IMR-90 (cell line): Measurements from ENCODE around the gene SLC35E4. TPM values are rescaled to one million over a fixed set of nuclear protein-coding genes. Genes with fewer than 3 reads are reported as not detected.

Source experiments
- ATAC-seq: fragments of 200-7000 bp; cut with Tn5 transposase; 2 replicates; pipeline ENCODE4 v1.9.1; 2020; ENCODE audit warnings: low read depth, mild to moderate bottlenecking, moderate library complexity
- BruUV-seq: library from RNA; stranded (reverse); fragments of 400-500 nt; replicated peaks from 2 replicates; lab custom pipeline; 2021; lab: Mats Ljungman, UMichigan
- CTCF ChIA-PET: fragments of 300-600 bp; formaldehyde crosslinking; extraction: SDS; loops from one replicate; lab custom pipeline; 2021; ENCODE audit warnings: antibody characterized with exemption; lab: Yijun Ruan, JAX
- POLR2A ChIA-PET: fragments of 300-600 bp; sonication (Branson Sonifier 250); formaldehyde crosslinking; loops from one replicate; lab custom pipeline; 2022; ENCODE audit warnings: antibody characterized with exemption; ENCODE audit not compliant: unreplicated experiment; lab: Charles Lee
- DNase-seq: peaks from one replicate; pipeline ENCODE4 v3.0.0; 2013
- H2AFZ ChIP-seq: replicated peaks from 2 replicates; pipeline ENCODE3; 2013; ENCODE audit warnings: low read length, mild to moderate bottlenecking; ENCODE audit not compliant: poor library complexity
- H2AK5ac ChIP-seq: 2 replicates; pipeline ENCODE4 v1.6.1; 2013; ENCODE audit warnings: low read depth, low read length, inconsistent platforms
- H2AK9ac ChIP-seq: replicated peaks from 2 replicates; pipeline ENCODE3; 2013; ENCODE audit warnings: mild to moderate bottlenecking, low read depth, low read length, moderate library complexity; ENCODE audit not compliant: poor library complexity
- H2BK120ac ChIP-seq: 2 replicates; pipeline ENCODE4 v1.6.1; 2013; ENCODE audit warnings: low read depth, low read length, inconsistent platforms
- H2BK15ac ChIP-seq: 3 replicates; pipeline ENCODE4 v1.6.1; 2013; ENCODE audit warnings: low read depth, low read length, inconsistent platforms
- H2BK20ac ChIP-seq: 2 replicates; pipeline ENCODE4 v1.6.1; 2013; ENCODE audit warnings: low read depth, mild to moderate bottlenecking, inconsistent platforms, low read length, moderate library complexity
- H2BK5ac ChIP-seq: 2 replicates; pipeline ENCODE4 v1.6.1; 2013; ENCODE audit warnings: mild to moderate bottlenecking, low read depth, low read length, inconsistent platforms; ENCODE audit not compliant: poor library complexity, severe bottlenecking
- H3K14ac ChIP-seq: replicated peaks from 2 replicates; pipeline ENCODE4 v1.6.1; 2013; ENCODE audit warnings: low read depth, low read length, inconsistent platforms
- H3K18ac ChIP-seq: 2 replicates; pipeline ENCODE4 v1.6.1; 2013; ENCODE audit warnings: low read depth, low read length, control low read depth
- H3K23ac ChIP-seq: 2 replicates; pipeline ENCODE4 v1.6.1; 2013; ENCODE audit warnings: low read depth, low read length, inconsistent platforms
- H3K27ac ChIP-seq: 2 replicates; pipeline ENCODE4 v1.5.1; 2013; ENCODE audit warnings: mild to moderate bottlenecking, control low read depth, low read length; ENCODE audit not compliant: insufficient read depth
- H3K27me3 ChIP-seq: 2 replicates; pipeline ENCODE4 v1.6.1; 2013; ENCODE audit warnings: low read length; ENCODE audit not compliant: control insufficient read depth, insufficient read depth
- H3K36me3 ChIP-seq: 2 replicates; pipeline ENCODE4 v1.6.1; 2013; ENCODE audit warnings: low read length, mixed read lengths; ENCODE audit not compliant: control insufficient read depth, insufficient read depth
- H3K4ac ChIP-seq: 2 replicates; pipeline ENCODE4 v1.6.1; 2013; ENCODE audit warnings: low read depth, low read length, inconsistent platforms
- H3K4me1 ChIP-seq: 2 replicates; pipeline ENCODE4 v1.6.1; 2013; ENCODE audit warnings: low read length, mixed read lengths; ENCODE audit not compliant: control insufficient read depth, insufficient read depth
- H3K4me2 ChIP-seq: 2 replicates; pipeline ENCODE4 v1.6.1; 2013; ENCODE audit warnings: low read depth, mild to moderate bottlenecking, control low read depth, low read length, moderate library complexity
- H3K4me3 ChIP-seq: 2 replicates; pipeline ENCODE4 v1.5.1; 2013; ENCODE audit warnings: low read depth, mild to moderate bottlenecking, control low read depth, low read length, moderate library complexity; ENCODE audit not compliant: insufficient read depth
- H3K56ac ChIP-seq: 2 replicates; pipeline ENCODE4 v1.6.1; 2013; ENCODE audit warnings: low read length, inconsistent platforms; ENCODE audit not compliant: insufficient read depth; ENCODE audit errors: extremely low read depth
- H3K79me1 ChIP-seq, 2 experiments: 2 replicates each; pipeline ENCODE4 v1.6.1; 2013; ENCODE audit warnings: low read length in 2 of 2, inconsistent platforms in 1 of 2, low read depth in 1 of 2
- H3K9ac ChIP-seq: 2 replicates; pipeline ENCODE4 v1.6.1; 2013; ENCODE audit warnings: low read depth, low read length, control low read depth
- H3K9me1 ChIP-seq: 2 replicates; pipeline ENCODE4 v1.6.1; 2013; ENCODE audit warnings: low read length, inconsistent platforms; ENCODE audit not compliant: insufficient read depth
- H3K9me3 ChIP-seq: 2 replicates; pipeline ENCODE4 v1.6.1; 2013; ENCODE audit warnings: low read length; ENCODE audit not compliant: control insufficient read depth, insufficient read depth
- H4K20me1 ChIP-seq: 2 replicates; pipeline ENCODE4 v1.6.1; 2013; ENCODE audit warnings: low read length, inconsistent platforms; ENCODE audit not compliant: insufficient read depth
- H4K5ac ChIP-seq: 2 replicates; pipeline ENCODE4 v1.6.1; 2013; ENCODE audit warnings: mild to moderate bottlenecking, low read depth, low read length, control low read depth
- H4K8ac ChIP-seq, 2 experiments: 2 replicates each; pipeline ENCODE4 v1.6.1; 2013; ENCODE audit warnings: low read depth in 2 of 2, low read length in 2 of 2, control low read depth in 1 of 2, inconsistent platforms in 1 of 2
- H4K91ac ChIP-seq: 2 replicates; pipeline ENCODE4 v1.6.1; 2013; ENCODE audit warnings: low read depth, low read length, inconsistent platforms; ENCODE audit not compliant: insufficient read depth
- BHLHE40 ChIP-seq: fragments of 150-350 bp; IDR thresholded peaks from 2 replicates; pipeline ENCODE4 v1.6.1; 2016; ENCODE audit warnings: mild to moderate bottlenecking, low read depth, low read length
- CEBPB ChIP-seq: IDR thresholded peaks from 2 replicates; pipeline ENCODE4 v1.6.1; 2012; ENCODE audit warnings: low read depth, low read length, improper control_type of control experiment
- CHD1 ChIP-seq: IDR thresholded peaks from 2 replicates; pipeline ENCODE4 v1.6.1; 2012; ENCODE audit warnings: low read depth, low read length, improper control_type of control experiment
- FOS ChIP-seq: fragments of 150-350 bp; IDR thresholded peaks from 2 replicates; pipeline ENCODE4 v1.6.1; 2016; ENCODE audit warnings: low read depth, low read length
- MAFK ChIP-seq: IDR thresholded peaks from 2 replicates; pipeline ENCODE4 v1.6.1; 2012; ENCODE audit warnings: low read depth, low read length, improper control_type of control experiment
- MAZ ChIP-seq: IDR thresholded peaks from 2 replicates; pipeline ENCODE4 v1.6.1; 2012; ENCODE audit warnings: low read depth, mild to moderate bottlenecking, low read length, improper control_type of control experiment, moderate library complexity, borderline replicate concordance
- MXI1 ChIP-seq: IDR thresholded peaks from 2 replicates; pipeline ENCODE4 v1.6.1; 2012; ENCODE audit warnings: low read depth, mild to moderate bottlenecking, low read length, moderate library complexity, borderline replicate concordance
- NFE2L2 ChIP-seq: fragments of 150-350 bp; IDR thresholded peaks from 2 replicates; pipeline ENCODE4 v1.6.1; 2016; ENCODE audit warnings: low read depth, mild to moderate bottlenecking, low read length
- POLR2A ChIP-seq: IDR thresholded peaks from 2 replicates; pipeline ENCODE4 v1.6.1; 2012; ENCODE audit warnings: mild to moderate bottlenecking, low read depth, low read length
- RAD21 ChIP-seq: IDR thresholded peaks from 2 replicates; pipeline ENCODE4 v1.6.1; 2012; ENCODE audit warnings: low read length, improper control_type of control experiment
- RCOR1 ChIP-seq: IDR thresholded peaks from 2 replicates; pipeline ENCODE4 v1.6.1; 2012; ENCODE audit warnings: mild to moderate bottlenecking, low read length, improper control_type of control experiment; ENCODE audit not compliant: insufficient replicate concordance
- RFX5 ChIP-seq: IDR thresholded peaks from 2 replicates; pipeline ENCODE4 v1.8.0; 2012; ENCODE audit warnings: low read depth, mild to moderate bottlenecking, low read length, moderate library complexity
- SMC3 ChIP-seq: fragments of 150-350 bp; IDR thresholded peaks from 2 replicates; pipeline ENCODE4 v1.6.1; 2016; ENCODE audit warnings: low read depth, mild to moderate bottlenecking, antibody characterized with exemption, low read length, moderate library complexity
- WGBS, 2 experiments: methylation state at CpG; one replicate each; pipeline versions ENCODE4 v1.1.5 to v1.1.7; 2013; ENCODE audit warnings: missing lambda C conversion rate in 2 of 2; ENCODE audit not compliant: insufficient read length in 1 of 2; ENCODE audit errors: extremely low coverage in 2 of 2; 5-methylcytosine and 5-hydroxymethylcytosine counted together
- dilution Hi-C: fragments of 300-500 bp; cut with HindIII; formaldehyde crosslinking; loops from one replicate; pipeline ENCODE4 v1.14.3; 2018; ENCODE audit warnings: low sequenced_read_pairs; ENCODE audit not compliant: unreplicated experiment
- in situ Hi-C: fragments of 300-500 bp; cut with MboI; formaldehyde crosslinking; loops from 3 replicates; pipeline ENCODE4 v1.14.3; 2019; ENCODE audit warnings: low sequenced_read_pairs, inconsistent platforms, mixed read lengths
- intact Hi-C: fragments of 100-400 bp; cut with micrococcal nuclease; formaldehyde crosslinking; loops from 2 replicates; pipeline ENCODE4 v1.10.0; 2022
- polyA plus RNA-seq, 3 experiments: library from polyadenylated mRNA; depleted of rRNA; stranded (reverse); fragments of >200 nt; gene quantifications; 2 replicates each; pipeline ENCODE4 v1.2.3, GENCODE V29; 2012; ENCODE audit warnings: low replicate concordance in 1 of 3
- total RNA-seq: library from RNA; depleted of rRNA; stranded (reverse); fragments of >200 nt; gene quantifications from 2 replicates; pipeline ENCODE4 v1.2.3, GENCODE V29; 2012
- TF ChIP-seq, protein P1 (sequence below): conservative IDR thresholded peaks from 2 replicates; pipeline ENCODE4 v1.5.1; 2012; ENCODE audit warnings: mild to moderate bottlenecking, low read depth, low read length, improper control_type of control experiment
- TF ChIP-seq, protein P2 (sequence below): fragments of 150-350 bp; IDR thresholded peaks from 2 replicates; pipeline ENCODE4 v1.6.1; 2016; ENCODE audit warnings: low read depth, mild to moderate bottlenecking, low read length, moderate library complexity, borderline replicate concordance
- TF ChIP-seq, protein P3 (sequence below): fragments of 150-350 bp; IDR thresholded peaks from 2 replicates; pipeline ENCODE4 v1.6.1; 2017; ENCODE audit warnings: mild to moderate bottlenecking, antibody characterized with exemption, low read length, low read depth

Gene SLC35E4
- total and polyA plus RNA-seq, 2 of the 4 experiments (the other 2 are of a cell fraction), result 5.7 to 6.8 TPM

GRCh38 chr22:30674482-30674881 lies 38.9 kb downstream of the SLC35E4 start:
- no peak overlapping the region for H3K18ac ChIP-seq
- intact Hi-C loops (no loop called here), in situ Hi-C loops (no loop called here), dilution Hi-C loops (no loop called here)
- no peak overlapping the region for H3K4ac ChIP-seq
- peaks cover 4% of the 10 kb centered on the region for H3K27me3 ChIP-seq
- H3K27ac ChIP-seq, result no peak overlapping the region
- no peaks in the 10 kb centered on the region for H3K9me3 ChIP-seq
- DNase-seq (no peak), ATAC-seq (no peak)
- no TSS peak for BruUV-seq
- no peaks in the 10 kb centered on the region for H3K79me1 ChIP-seq
- no peak overlapping the region for H2BK20ac ChIP-seq
- no peak overlapping the region for H3K23ac ChIP-seq
- WGBS, 2 experiments, result 73% methylated on average over 4 of the region's 6 CpGs; no CpG with 5 or more reads in 1 of the 2 experiments
- ChIA-PET POLR2A (no interaction called here), CTCF (no interaction called here)
- H2AK9ac ChIP-seq, result no peak overlapping the region
- H3K56ac ChIP-seq, result no peak overlapping the region
- H3K4me3 ChIP-seq, result no peak overlapping the region
- H3K4me2 ChIP-seq, result no peak overlapping the region
- no peak overlapping the region for H3K9ac ChIP-seq
- H3K14ac ChIP-seq, result no peak overlapping the region
- no peaks in the 10 kb centered on the region for H3K36me3 ChIP-seq
- H4K91ac ChIP-seq, result no peak overlapping the region
- H4K8ac ChIP-seq, result no peak overlapping the region
- H2BK120ac ChIP-seq, result no peak overlapping the region
- TF ChIP-seq FOS (no peak), MAFK (no peak), RAD21 (no peak), BHLHE40 (no peak), CEBPB (no peak), NFE2L2 (no peak), MAZ (no peak), MXI1 (no peak), RCOR1 (no peak), RFX5 (no peak), POLR2A (no peak), SMC3 (no peak), CHD1 (no peak)
- TF ChIP-seq, protein P1, sequence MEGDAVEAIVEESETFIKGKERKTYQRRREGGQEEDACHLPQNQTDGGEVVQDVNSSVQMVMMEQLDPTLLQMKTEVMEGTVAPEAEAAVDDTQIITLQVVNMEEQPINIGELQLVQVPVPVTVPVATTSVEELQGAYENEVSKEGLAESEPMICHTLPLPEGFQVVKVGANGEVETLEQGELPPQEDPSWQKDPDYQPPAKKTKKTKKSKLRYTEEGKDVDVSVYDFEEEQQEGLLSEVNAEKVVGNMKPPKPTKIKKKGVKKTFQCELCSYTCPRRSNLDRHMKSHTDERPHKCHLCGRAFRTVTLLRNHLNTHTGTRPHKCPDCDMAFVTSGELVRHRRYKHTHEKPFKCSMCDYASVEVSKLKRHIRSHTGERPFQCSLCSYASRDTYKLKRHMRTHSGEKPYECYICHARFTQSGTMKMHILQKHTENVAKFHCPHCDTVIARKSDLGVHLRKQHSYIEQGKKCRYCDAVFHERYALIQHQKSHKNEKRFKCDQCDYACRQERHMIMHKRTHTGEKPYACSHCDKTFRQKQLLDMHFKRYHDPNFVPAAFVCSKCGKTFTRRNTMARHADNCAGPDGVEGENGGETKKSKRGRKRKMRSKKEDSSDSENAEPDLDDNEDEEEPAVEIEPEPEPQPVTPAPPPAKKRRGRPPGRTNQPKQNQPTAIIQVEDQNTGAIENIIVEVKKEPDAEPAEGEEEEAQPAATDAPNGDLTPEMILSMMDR, result no peak
- TF ChIP-seq, protein P2, sequence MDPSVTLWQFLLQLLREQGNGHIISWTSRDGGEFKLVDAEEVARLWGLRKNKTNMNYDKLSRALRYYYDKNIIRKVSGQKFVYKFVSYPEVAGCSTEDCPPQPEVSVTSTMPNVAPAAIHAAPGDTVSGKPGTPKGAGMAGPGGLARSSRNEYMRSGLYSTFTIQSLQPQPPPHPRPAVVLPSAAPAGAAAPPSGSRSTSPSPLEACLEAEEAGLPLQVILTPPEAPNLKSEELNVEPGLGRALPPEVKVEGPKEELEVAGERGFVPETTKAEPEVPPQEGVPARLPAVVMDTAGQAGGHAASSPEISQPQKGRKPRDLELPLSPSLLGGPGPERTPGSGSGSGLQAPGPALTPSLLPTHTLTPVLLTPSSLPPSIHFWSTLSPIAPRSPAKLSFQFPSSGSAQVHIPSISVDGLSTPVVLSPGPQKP, result no peak
- TF ChIP-seq, protein P3, sequence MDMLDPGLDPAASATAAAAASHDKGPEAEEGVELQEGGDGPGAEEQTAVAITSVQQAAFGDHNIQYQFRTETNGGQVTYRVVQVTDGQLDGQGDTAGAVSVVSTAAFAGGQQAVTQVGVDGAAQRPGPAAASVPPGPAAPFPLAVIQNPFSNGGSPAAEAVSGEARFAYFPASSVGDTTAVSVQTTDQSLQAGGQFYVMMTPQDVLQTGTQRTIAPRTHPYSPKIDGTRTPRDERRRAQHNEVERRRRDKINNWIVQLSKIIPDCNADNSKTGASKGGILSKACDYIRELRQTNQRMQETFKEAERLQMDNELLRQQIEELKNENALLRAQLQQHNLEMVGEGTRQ, result no peak
- H3K4me1 ChIP-seq, result no peaks in the 10 kb centered on the region
- H2BK15ac ChIP-seq, result no peak overlapping the region
- no peak overlapping the region for H4K5ac ChIP-seq
- no peaks in the 10 kb centered on the region for H4K20me1 ChIP-seq
- no peak overlapping the region for H2BK5ac ChIP-seq
- no peak overlapping the region for H2AK5ac ChIP-seq
- no peak overlapping the region for H2AFZ ChIP-seq
- 0 out of 2 replicates have a peak, but pooled peaks cover 4% of the 10 kb centered on the region for H3K9me1 ChIP-seq
